Fibroblast of villous mesenchyme (primary cell): ENCODE data around the gene CCBE1. TPM values are rescaled to one million over a fixed set of nuclear protein-coding genes. Genes with fewer than 3 reads are reported as not detected.
A peak's percentile ranks its signal among the peaks of the same experiment; 100 is the strongest.

Source experiments
- DNase-seq: peaks from one replicate; pipeline ENCODE4 v3.0.0-alpha.2; 2010; ENCODE audit warnings: low read depth
- H3K4me3 ChIP-seq: 2 replicates; pipeline ENCODE4 v1.5.1; 2011; ENCODE audit warnings: low read depth, mild to moderate bottlenecking, low read length
- CTCF ChIP-seq: IDR thresholded peaks from 2 replicates; pipeline ENCODE4 v1.5.1; 2012; ENCODE audit warnings: low read depth, mild to moderate bottlenecking, low read length; ENCODE audit not compliant: insufficient read depth
- total RNA-seq: library from RNA; depleted of rRNA; stranded (reverse); fragments of >200 nt; gene quantifications from 2 replicates; pipeline ENCODE4 v1.2.3, GENCODE V29; 2012

The CCBE1 gene
- total RNA-seq, 1 donor, result 10.4 TPM

GRCh38 chr18:59484561-59485328, 212.5 kb downstream of the CCBE1 start:
- DNase-seq, result peak; percentile 87
- no peak for TF ChIP-seq CTCF
- no peak overlapping the region for H3K4me3 ChIP-seq

- TF ChIP-seq CTCF, result no peak
- DNase-seq, result no peak
Measured at GRCh38 chr18:59484131-59484530, 213.1 kb downstream of the CCBE1 start.

GRCh38 chr18:59481436-59481835, 215.8 kb downstream of the CCBE1 start:
- no peak overlapping the region for H3K4me3 ChIP-seq
- no peak for DNase-seq
- no peak for TF ChIP-seq CTCF

More at GRCh38 chr18:59484131-59484530, 213.1 kb downstream of the CCBE1 start:
- no peak overlapping the region for H3K4me3 ChIP-seq

- no peak for TF ChIP-seq CTCF
- no peak for DNase-seq
- H3K4me3 ChIP-seq, result no peak overlapping the region
Measured at GRCh38 chr18:59479776-59480175, 217.4 kb downstream of the CCBE1 start.

GRCh38 chr18:59478591-59478990, 218.6 kb downstream of the CCBE1 start:
- no peak for TF ChIP-seq CTCF
- peak; percentile 55 for DNase-seq
- no peak overlapping the region for H3K4me3 ChIP-seq

GRCh38 chr18:59477849-59478248, 219.4 kb downstream of the CCBE1 start:
- no peak for DNase-seq
- TF ChIP-seq CTCF, result no peak
- no peak overlapping the region for H3K4me3 ChIP-seq
